GM21447 (cell line): Measurements from ENCODE around the gene TBC1D7.
A peak's percentile ranks its signal among the peaks of the same experiment; 100 is the strongest.

Source experiments
- ATAC-seq: cut with Tn5 transposase; IDR thresholded peaks from one replicate; pipeline ENCODE4 v1.9.1; 2021; ENCODE audit not compliant: unreplicated experiment

The TBC1D7 gene

DNA sequence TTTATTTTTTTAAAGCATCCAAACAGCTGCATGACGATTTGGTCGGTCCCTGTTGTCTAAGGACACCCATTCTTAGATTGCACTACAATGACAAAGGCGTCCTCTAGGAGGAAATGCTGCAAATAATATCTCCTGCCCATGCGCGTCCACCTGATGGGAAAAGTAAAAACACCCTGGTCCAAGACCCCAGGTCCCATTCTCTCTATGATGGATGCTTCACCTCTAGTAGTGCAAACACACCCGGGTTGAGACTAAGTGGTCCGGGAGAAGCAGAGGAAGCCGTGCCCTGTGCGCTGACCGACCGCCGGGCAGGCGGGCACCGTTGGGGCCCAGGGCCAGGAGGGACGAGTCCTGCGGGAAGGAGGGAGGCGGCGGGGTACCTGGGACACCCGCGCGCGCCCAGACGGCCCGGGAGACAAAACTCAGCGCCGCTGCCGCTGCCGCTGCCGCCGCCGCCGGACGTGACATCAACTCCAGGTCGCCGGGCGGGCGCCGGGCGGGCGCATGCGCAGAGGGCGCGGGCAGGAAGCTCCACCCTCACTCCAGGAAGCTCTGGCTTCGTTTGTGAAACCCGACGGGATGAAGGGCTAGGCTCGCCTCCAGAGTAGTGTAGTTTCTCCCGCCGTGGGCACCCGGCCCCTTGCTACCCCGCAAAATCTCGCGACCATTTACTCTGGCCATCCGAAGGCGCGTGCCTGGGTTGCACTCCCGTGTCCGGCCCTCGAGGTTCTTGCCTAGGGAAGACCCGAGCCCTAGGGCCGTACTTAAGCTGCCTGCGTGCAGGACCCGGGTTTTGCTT lies at the start of gene TBC1D7:
Gene TBC1D7 (minus strand): TSS at position 462 of the 799 bp plus-strand sequence. CDS start 1,639 bp downstream, outside the sequence.
- peak; percentile 87 for ATAC-seq

DNA sequence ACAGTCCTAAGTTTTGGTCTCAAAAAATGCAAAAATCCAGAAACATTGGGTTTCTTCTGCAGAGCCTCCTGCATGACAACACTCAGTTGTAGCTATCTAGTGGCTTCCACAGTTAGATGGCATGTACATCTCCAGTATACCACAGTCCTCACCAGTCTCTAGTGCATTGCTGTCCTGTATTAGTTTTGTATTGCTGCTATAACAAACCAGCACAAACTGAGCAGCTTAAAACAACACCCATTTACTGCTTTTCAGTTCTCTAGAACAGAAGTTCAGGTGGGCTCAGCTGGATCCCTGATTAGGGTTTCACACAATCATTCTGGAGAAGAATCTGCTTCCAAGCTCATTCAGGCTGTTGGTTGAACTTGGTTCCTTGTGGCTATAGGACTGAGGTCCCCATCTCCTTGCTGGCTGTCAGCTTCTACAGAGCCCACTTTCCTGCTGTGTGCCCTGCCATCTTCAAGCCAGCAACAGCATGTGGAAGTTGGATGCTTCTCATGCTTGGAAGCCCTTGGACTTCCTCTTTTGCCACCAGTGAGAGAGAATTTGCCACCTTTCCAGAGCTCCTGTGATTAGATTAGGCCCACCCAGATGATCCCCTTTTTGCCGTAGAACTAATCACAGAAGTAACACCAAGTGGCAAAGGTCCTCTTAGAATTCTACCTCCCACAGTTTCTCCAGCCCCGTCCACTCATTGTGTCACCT lies 48.9 kb upstream of the TBC1D7 start:
- ATAC-seq = no peak

DNA sequence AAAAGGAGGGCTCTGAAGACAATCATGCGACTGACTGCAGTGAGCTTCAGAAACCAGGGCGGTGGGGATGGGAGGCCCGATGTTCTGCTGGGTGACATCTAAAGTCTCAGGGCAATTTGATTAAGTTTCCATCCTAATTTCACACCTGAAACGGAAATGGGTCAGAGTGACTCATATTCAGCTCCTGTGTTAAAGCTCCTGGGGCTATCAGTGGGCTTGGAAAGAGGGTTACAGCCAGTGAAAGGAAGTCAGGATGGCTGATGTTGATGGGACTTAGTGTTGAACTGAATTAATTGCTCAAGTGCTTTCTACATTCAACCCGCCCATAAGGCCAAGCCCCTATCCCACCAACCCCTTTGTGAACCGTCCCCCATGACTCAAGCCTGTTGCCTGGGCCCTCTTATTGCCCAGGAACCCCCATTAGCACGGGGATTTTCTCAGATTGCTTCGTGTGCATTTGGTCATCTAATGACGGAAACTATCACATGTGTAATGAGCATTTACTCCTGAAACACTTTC lies 47.1 kb upstream of the TBC1D7 start:
- ATAC-seq = peak; percentile 59

DNA sequence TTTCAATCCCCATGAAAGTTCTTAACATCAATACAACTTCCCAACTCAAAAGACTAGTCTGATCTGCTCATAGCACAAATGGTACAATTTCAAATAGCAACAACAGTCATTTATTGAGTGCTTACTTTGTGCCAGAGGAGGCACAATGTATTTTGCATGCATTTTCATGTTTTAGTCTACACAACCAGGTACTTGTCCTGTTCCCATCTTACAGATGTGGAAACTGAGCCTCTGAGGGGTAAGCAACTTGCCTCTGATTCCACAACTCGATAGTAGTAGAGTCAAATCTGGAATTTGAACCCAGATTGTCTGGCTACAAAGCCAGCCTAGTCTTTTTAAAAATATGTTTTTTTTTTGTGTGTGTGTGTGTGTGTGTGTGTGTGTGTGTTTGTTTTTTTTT lies 45.6 kb upstream of the TBC1D7 start:
- no peak for ATAC-seq

DNA sequence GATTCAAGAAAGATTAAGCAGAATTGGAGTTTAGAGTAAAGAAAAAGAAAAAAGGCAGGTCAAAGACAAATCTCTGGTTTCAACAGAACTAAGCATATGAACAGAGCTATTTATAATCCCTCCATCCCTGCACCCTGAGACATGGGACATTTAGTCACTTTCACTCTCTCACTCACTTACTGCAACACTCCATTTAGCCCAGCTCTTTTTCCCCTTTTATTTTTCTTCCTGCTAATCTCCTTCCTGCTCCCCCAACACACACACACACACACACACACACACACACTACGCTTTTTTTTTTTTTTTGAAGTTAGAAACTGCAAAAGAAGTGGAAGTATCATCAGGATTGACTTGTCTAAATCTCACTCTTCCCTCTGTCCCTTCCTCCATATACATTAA lies 45.1 kb upstream of the TBC1D7 start:
- ATAC-seq = no peak

DNA sequence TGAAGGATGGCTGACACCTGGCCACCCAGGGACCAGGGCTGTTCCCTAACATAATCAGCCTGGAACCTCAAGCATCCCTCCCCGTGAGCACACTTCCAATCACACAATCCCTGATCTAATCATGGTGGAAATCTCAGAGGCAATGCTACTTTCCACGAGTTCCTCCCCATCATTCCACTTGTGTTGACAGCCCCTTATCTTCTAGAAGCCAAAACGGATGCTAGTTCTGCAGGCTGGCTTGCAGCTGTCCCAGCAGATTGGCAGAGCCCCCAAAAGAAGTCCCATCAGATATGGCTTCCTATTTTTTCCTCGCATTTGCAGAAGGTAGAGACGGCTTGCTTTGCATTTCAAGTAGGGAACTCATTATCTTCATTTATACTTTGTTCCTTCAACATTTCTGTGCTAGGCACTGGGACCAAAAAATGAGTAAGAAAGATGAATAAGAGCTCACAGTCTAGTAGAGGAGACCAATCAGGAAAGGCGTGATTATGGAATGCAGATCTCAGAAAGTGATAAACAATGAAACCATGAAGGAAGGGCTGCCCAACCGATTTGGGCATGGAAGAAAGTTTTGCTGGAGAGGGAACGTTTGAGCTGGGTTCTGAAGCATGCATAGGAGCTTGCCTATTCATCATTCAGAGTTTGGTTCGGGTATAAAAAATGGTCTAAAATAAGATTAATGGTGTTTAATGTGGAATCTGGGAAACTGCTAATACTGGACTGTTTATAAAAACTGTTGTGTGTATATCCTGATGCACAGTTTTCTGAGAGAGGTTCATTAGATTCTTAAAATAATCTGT lies 44.6 kb upstream of the TBC1D7 start:
- no peak for ATAC-seq

DNA sequence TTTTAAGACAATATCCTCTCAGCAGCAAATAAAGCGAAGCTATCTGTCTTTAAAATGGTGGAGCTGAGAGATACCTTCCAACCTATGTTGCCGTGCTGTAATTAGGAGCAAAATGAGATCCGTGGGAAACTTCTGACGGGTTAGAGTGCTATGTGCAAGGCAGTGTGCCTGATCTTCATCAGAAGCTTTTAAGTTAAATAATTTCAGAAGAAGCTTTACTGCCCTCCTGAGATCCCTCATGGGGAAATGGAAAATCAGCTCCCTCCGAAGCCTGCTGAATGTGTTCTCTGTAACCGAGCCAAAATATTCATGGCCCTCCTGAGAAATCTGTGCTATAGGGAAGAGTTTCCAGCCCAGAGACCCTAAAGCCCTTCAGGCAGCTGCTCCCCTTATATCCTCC lies 43.7 kb upstream of the TBC1D7 start:
- no peak for ATAC-seq

DNA sequence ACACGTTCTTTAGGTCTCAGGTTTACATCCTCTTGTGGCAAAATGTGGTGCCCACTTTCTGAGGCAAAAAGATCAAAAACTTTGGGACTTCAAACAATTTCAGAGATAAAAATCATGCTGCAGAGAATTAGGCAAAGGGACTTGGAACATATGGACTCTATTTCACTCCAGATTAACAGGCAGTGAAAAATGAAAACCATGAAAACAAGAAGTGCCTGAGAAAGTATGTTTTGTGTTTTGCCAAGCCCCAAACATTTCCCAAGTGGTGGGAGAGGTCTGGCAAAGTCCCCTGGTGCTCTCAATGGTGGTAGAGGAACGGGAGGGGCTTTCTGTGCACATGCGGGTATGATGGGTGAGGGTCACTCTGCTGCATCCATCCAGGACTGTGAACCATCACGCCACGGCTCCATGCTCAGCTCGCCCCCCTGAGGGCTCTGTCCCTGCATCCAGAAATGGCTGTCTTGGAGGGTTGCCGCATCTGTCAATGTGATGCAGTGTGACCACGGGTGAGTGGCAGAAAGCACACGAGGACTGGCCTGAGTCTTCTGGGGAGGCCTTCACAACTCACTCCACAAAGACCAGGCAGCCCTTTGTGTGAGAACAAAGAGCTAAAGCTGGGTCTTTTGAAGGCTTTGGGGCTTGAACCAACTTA lies 43.2 kb upstream of the TBC1D7 start:
- no peak for ATAC-seq

DNA sequence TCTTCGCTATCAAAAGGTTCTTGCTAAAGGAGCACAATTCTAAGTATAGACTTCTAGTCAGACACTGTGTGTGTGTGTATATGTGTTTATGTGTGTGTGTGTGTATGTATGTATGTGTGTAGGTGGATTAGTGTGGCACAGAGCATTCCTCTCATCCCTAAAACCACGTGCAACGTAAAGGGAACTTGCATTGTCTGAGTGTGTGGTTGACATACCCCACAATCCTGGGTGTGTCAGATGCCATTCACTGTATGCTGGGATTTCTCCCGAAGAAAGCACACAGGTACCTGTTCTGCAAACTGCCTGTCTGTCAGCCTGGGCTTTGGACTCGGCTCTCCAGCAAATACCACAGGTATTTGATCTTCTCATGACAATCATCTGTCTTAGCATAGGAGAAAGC lies 42.3 kb upstream of the TBC1D7 start:
- ATAC-seq = no peak

DNA sequence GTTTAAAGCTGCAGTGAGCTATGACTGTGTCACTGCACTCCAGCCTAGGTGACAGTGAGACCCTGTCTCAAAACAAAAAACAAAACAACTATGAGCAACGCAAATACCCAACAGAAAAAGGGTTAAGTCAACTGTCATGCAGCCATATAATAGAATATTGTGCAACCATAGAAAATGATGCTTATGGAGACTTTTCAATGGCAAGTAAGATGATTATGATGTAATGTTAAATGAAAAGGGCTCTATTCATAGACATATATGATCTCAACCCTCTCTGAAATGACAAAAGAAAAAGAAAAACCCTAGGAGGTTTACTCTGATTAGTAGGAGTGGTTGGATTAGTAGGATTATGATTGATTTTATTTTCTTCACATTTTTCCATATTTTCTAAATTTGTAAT lies 41.3 kb upstream of the TBC1D7 start:
- ATAC-seq = no peak

DNA sequence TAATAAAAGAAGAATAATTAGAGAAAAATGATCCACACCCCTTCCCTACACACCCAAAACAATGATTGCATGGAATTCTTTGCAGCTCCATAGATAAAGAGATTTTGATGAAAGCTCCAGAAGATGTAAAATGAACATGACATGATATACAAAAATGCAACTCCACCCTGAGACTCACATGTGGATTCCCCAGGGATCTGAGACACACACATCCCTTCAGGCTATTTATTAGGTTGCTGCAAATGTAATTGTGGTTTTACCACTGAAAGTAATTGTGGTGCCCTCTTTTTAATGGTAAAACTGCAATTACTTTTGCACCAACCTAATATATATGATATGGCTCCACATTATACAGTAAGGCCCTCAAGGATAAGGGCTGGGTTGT lies 40.4 kb upstream of the TBC1D7 start:
- ATAC-seq = no peak

DNA sequence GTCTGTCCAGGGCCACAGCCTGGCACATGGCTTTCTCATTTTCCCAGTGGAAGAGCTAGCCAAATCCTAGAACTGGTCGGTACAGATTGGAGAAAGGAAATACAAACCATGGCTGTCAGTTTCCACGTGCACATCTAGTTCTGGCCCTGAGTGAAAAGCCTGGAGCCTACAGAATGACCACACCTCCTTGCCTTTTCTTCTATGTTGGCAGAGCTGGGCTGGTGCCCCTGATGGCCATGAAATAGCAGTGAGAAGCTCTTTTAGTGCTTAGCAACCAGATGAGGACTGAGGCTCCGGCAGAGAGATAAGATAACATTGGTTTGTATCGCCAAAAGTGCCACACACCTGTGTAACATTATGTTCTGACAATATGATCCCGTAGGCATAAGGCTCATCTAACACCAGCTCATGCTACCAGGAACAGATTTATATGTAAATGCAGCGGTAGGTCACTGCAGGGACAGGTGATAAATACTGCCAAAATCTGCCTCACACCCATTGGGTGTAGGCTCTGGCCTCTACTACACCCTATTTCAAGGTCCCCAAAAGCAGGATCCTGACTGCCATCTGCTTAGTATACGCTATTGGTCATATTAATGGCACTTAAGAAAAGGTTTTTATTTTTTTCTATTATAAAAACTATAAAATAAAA lies 39.9 kb upstream of the TBC1D7 start:
- no peak for ATAC-seq

DNA sequence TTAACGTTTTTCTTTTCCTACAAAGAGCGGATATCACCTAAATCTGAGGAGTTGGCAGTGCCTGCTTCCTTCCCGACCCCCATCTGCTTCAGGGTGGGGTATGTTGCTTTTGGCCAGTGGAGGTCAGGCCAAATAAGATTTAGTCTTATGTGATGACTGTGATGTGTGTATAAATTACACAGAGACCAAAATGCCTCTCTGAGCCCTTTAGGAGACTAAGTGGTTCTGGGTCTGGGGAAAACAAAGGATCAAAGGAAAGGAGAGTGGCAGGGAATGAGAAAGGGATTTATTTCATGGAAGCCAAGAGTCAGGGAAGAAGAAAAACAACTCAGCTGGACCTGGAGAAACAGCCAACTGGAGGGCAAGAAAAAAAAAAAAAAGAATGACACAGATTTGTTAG lies 39.1 kb upstream of the TBC1D7 start:
- no peak for ATAC-seq

DNA sequence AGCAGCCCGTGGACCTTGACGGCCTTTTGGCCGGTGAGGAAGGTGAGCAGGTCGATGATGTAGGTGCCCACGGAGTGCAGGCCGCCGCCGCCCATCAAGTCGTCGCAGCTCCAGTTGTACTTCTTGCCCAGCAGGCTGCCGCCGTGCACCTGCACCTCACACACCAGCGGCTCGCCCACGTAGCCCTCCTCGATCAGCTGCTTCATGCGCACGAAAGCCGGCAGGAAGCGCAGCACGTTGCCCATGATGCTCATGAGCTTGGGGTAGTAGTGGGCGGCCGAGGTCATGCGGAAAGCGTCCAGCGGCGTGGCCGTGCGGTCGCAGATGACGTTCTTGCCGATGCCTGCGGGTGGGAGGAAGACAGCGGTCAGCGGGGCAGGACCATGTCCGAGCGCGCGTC lies 37.0 kb upstream of the TBC1D7 start:
- ATAC-seq = no peak

DNA sequence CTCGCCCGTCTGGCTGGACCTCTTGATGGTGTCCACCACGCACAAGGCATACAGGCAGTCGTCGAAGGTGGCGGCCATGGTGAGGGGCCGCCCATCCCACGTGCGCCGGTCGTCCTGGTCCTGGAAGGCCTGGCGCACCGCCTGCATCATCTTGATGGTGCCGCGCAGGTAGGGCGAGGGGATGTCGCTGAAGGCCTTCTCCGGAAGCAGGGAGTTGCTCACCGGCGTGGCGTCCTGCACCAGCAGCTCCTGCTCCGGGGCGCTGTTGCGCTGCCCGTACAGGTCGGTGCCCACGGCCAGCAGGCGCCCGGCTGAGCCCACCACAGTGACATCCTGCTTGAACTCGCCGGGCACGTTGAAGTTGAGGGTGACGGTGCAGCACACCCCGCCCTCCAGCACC lies 36.5 kb upstream of the TBC1D7 start:
- ATAC-seq = no peak

DNA sequence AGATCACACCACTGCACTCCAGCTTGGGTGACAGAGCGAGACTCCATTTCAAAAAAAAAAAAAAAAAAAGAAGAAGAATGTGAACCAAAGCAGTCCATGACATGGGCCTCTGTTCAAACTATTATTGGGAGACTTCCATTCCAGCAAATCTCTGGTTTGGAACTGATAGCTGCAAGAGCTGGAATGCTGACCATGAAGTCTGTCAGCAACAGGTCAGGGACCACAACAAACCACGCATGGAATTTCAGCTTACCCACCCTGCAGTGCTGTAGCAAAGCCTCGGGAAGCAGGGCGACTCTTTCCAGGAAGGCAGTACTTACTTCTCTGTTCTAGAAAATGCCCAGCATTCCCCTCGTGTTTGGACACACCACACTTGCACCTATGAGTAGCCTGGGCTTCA lies 34.1 kb upstream of the TBC1D7 start:
- no peak for ATAC-seq

DNA sequence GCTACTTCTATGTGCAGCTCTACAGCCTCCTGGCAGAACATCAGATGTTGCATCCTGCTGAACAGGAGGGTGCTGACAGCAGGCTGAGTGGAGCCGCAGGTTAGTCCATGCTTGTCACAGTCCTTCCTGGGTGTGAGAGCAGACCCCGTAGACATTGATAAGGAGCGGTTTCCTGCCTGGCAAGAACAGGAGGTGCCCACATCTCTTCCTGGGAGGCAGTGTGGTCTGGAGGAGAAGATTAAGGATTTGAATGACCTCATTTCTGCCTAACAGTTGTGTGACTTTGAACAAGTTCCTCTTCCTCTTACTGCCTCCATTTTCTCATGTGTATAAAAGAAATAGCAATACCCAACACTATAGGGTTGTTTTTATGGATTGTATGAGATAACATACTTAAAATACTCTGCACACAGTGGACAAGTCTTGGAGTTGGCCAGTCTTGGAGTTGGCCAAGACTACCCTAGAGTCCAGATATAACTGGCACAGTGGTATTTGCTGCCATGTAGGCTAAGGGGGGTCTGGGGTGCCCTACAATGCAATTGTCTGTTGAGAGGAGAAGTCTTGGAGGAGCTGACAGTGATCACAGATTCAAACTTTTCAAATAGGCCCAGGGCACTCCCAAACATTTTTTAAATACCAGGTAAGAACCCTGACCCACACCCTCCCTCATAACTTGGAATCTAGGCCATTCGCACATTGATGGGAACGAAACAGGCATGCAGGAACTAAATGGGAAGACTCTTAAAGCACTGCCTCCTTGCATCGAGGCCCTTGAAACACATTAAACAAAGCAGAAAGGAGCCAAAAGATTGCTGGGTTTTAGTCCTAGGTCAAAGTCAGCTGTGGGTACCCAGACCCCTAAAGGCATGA lies 32.6 kb upstream of the TBC1D7 start:
- no peak for ATAC-seq

DNA sequence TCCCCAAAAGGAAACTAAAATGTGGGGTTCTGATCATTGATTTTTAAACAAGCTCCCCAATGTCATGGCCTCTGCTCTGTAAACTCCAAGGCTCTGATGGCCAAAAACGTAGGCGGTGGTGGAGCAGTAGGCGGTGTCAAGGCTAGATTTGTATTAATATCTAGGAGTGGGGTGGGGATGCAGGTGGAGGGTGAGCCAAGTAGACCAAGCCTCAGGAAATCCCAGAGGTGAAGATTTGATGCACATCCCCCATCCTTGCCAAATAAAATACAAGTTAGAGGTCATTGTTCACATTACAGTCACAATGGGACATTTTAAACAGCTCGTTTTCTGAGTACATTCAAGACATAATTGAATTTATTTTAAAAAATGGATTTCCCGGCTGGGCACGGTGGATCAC lies 30.9 kb upstream of the TBC1D7 start:
- no peak for ATAC-seq

DNA sequence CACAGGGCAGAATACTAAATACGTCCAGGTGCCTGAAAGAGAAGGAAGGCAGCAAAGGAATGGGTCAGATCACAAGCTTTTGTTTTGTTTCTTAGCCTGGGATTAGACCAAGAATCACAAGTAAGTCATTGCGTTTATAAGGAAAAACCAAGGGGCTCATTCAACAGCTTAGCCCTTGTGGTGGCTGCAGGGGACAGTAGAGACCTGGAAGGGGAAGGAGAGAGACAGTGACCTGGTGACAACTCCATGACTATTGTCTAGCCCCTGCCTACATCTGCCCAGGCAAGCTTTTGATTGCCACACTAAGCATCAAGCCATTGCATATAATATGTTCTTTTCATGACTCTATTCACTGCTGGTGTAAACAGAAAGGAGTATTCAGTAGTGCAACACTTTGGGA lies 30.2 kb upstream of the TBC1D7 start:
- ATAC-seq = no peak
